GM12872 (cell line): ENCODE measurements around the gene GET4.

Experiments used
- CTCF ChIP-seq: IDR thresholded peaks from 3 replicates; pipeline ENCODE4 v1.5.1; 2011; ENCODE audit warnings: low read depth, mild to moderate bottlenecking, low read length, moderate library complexity; ENCODE audit not compliant: insufficient read depth

GET4 gene

GRCh38 chr7:919114-919442, 42.7 kb downstream of the GET4 start:
- TF ChIP-seq CTCF, result no peak

GRCh38 chr7:919924-920341, 43.6 kb downstream of the GET4 start:
- TF ChIP-seq CTCF, result no peak

GRCh38 chr7:920351-921070, 44.2 kb downstream of the GET4 start:
- TF ChIP-seq CTCF, result no peak

GRCh38 chr7:921071-921461, 44.7 kb downstream of the GET4 start:
- TF ChIP-seq CTCF, result no peak

GRCh38 chr7:921581-922333, 45.4 kb downstream of the GET4 start:
- no peak for TF ChIP-seq CTCF

GRCh38 chr7:922334-923107, 46.2 kb downstream of the GET4 start:
- TF ChIP-seq CTCF, result no peak

GRCh38 chr7:923108-924041, 47.0 kb downstream of the GET4 start:
- TF ChIP-seq CTCF, result no peak
